HepG2 (cell line): Measurements from ENCODE around the gene STAT1. TPM values are rescaled to one million over a fixed set of nuclear protein-coding genes. Genes with fewer than 3 reads are reported as not detected.

Source experiments
- ATAC-seq: fragments of 200-7000 bp; cut with Tn5 transposase; 3 replicates; pipeline ENCODE4 v1.9.1; 2020; ENCODE audit warnings: mild to moderate bottlenecking, moderate library complexity
- BruUV-seq: library from RNA; stranded (reverse); fragments of 400-500 nt; replicated peaks from 2 replicates; lab custom pipeline; 2021; lab: Mats Ljungman, UMichigan
- CTCF ChIA-PET: fragments of 300-600 bp; formaldehyde crosslinking; extraction: SDS; loops from one replicate; lab custom pipeline; 2021; ENCODE audit warnings: low total read pairs, inconsistent platforms, low intra/inter-chr PET ratio; lab: Yijun Ruan, JAX
- POLR2A ChIA-PET: fragments of 350-600 bp; sonication (Branson Sonifier 250); formaldehyde crosslinking; loops from one replicate; lab custom pipeline; 2020; ENCODE audit warnings: antibody characterized with exemption, inconsistent platforms; lab: Yijun Ruan, JAX
- DNase-seq: peaks from one replicate; pipeline ENCODE4 v3.0.0-alpha.2; 2015; ENCODE audit warnings: low spot score
- FAIRE-seq: peaks from 3 replicates; lab custom pipeline; 2011; peaks lifted over from hg19 to GRCh38; lab: Jason Lieb, UNC
- H2AFZ ChIP-seq: one replicate; pipeline ENCODE4 v1.6.1; 2011; ENCODE audit warnings: low read length, inconsistent platforms
- H3K27ac ChIP-seq: fragments of 300-600 bp; 3 replicates; pipeline ENCODE4 v1.8.0; 2011; ENCODE audit warnings: mixed run types, mild to moderate bottlenecking, mixed read lengths, low read length, inconsistent platforms; ENCODE audit not compliant: insufficient read depth; ENCODE audit errors: extremely low read length
- H3K27me3 ChIP-seq, 2 experiments: fragments of 200-600 bp in 1 of 2; 2 replicates in 1 of 2; 3 replicates in 1 of 2; pipeline versions ENCODE4 v1.6.0 to v1.8.0; 2011; ENCODE audit warnings: low read length in 2 of 2, mild to moderate bottlenecking in 2 of 2, moderate library complexity in 2 of 2, inconsistent platforms in 1 of 2; ENCODE audit not compliant: insufficient read depth in 2 of 2, control insufficient read depth in 1 of 2
- H3K36me3 ChIP-seq, 2 experiments: fragments of 200-600 bp in 1 of 2; replicated peaks in 1 of 2; 2 replicates in 1 of 2; 3 replicates in 1 of 2; pipeline versions ENCODE4 v1.5.1 to v1.8.0; 2011; ENCODE audit warnings: low read length in 2 of 2, inconsistent platforms in 1 of 2; ENCODE audit not compliant: insufficient read depth in 2 of 2, control insufficient read depth in 1 of 2
- H3K4me1 ChIP-seq: 2 replicates; pipeline ENCODE4 v1.5.1; 2012; ENCODE audit warnings: low read length, inconsistent platforms; ENCODE audit not compliant: insufficient read depth
- H3K4me2 ChIP-seq: 2 replicates; pipeline ENCODE4 v1.6.0; 2011; ENCODE audit warnings: low read depth, low read length, inconsistent platforms
- H3K4me3 ChIP-seq, 3 experiments: fragments of 200-600 bp in 1 of 3; sonication (generic), shearing (Covaris generic) in 1 of 3; replicated peaks in 1 of 3; 2 replicates each; pipeline ENCODE4 v1.5.1; 2011 to 2016; ENCODE audit warnings: low read length in 3 of 3, inconsistent platforms in 2 of 3, low read depth in 2 of 3, mild to moderate bottlenecking in 2 of 3, control low read depth in 1 of 3, mixed read lengths in 1 of 3; ENCODE audit not compliant: insufficient read depth in 1 of 3
- H3K79me2 ChIP-seq: one replicate; pipeline ENCODE4 v1.6.1; 2011; ENCODE audit warnings: low read length, inconsistent platforms; ENCODE audit not compliant: insufficient read depth
- H3K9ac ChIP-seq: 2 replicates; pipeline ENCODE4 v1.6.0; 2011; ENCODE audit warnings: mild to moderate bottlenecking, low read depth, low read length, inconsistent platforms; ENCODE audit not compliant: insufficient read depth
- H3K9me3 ChIP-seq: 2 replicates; pipeline ENCODE4 v1.5.1; 2012; ENCODE audit warnings: mild to moderate bottlenecking, low read length
- H4K20me1 ChIP-seq: 2 replicates; pipeline ENCODE4 v1.6.0; 2011; ENCODE audit warnings: inconsistent platforms, mild to moderate bottlenecking, low read length, moderate library complexity; ENCODE audit not compliant: insufficient read depth
- HIVEP1 ChIP-seq: sonication (generic); formaldehyde crosslinking; IDR thresholded peaks from 2 replicates; pipeline ENCODE4 v1.4.0; 2020; ENCODE audit warnings: mild to moderate bottlenecking, missing genetic modification reagents
- HNRNPH1 ChIP-seq: fragments of 200-400 bp; formaldehyde crosslinking; optimal IDR thresholded peaks from 2 replicates; pipeline ENCODE3; 2017; ENCODE audit warnings: mild to moderate bottlenecking, low read depth, low read length
- RARA ChIP-seq: IDR thresholded peaks from 2 replicates; pipeline ENCODE4 v1.6.1; 2016; ENCODE audit warnings: missing genetic modification reagents, missing compliant biosample characterization
- RFXANK ChIP-seq: IDR thresholded peaks from 2 replicates; pipeline ENCODE4 v1.6.1; 2016
- SOX6 ChIP-seq, 2 experiments: fragments of 450-650 bp in 1 of 2; sonication (generic) in 1 of 2; formaldehyde crosslinking in 1 of 2; IDR thresholded peaks; 2 replicates each; pipeline versions ENCODE4 v1.4.0 to v1.6.1; 2017 to 2020; ENCODE audit warnings: antibody characterized with exemption in 1 of 2, mild to moderate bottlenecking in 1 of 2, missing genetic modification reagents in 1 of 2
- SP5 ChIP-seq: IDR thresholded peaks from 2 replicates; pipeline ENCODE4 v1.6.1; 2016; ENCODE audit warnings: low read depth, borderline replicate concordance
- ZNF17 ChIP-seq: sonication (generic); formaldehyde crosslinking; IDR thresholded peaks from 2 replicates; pipeline ENCODE4 v1.5.0; 2020; ENCODE audit warnings: mild to moderate bottlenecking, missing genetic modification reagents
- ZNF549 ChIP-seq: sonication (generic); formaldehyde crosslinking; IDR thresholded peaks from 2 replicates; pipeline ENCODE4 v1.5.0; 2020; ENCODE audit warnings: missing genetic modification reagents
- ZNF564 ChIP-seq: sonication (generic); formaldehyde crosslinking; IDR thresholded peaks from 2 replicates; pipeline ENCODE4 v1.8.1; 2023; ENCODE audit warnings: mild to moderate bottlenecking, missing genetic modification reagents
- ZNF709 ChIP-seq: sonication (generic); formaldehyde crosslinking; IDR thresholded peaks from 2 replicates; pipeline ENCODE4 v1.5.0; 2020; ENCODE audit warnings: mild to moderate bottlenecking, missing genetic modification reagents
- ZNF879 ChIP-seq: sonication (generic); formaldehyde crosslinking; IDR thresholded peaks from 2 replicates; pipeline ENCODE4 v1.8.1; 2023; ENCODE audit warnings: missing genetic modification reagents
- WGBS: methylation state at CpG from one replicate; pipeline ENCODE4 v1.1.6; 2017; ENCODE audit warnings: low lambda C conversion rate; 5-methylcytosine and 5-hydroxymethylcytosine counted together
- in situ Hi-C: cut with HindIII; loops from 2 replicates; pipeline ENCODE4 v1.10.0; 2017; ENCODE audit warnings: low pct_unique_long_range_greater_than_20kb; ENCODE audit not compliant: extremely low pct_ligation_motif_present
- intact Hi-C: fragments of 100-400 bp; cut with micrococcal nuclease; formaldehyde crosslinking; loops from one replicate; pipeline ENCODE4 v1.10.0; 2022; ENCODE audit not compliant: unreplicated experiment
- polyA plus RNA-seq, 8 experiments: library from polyadenylated mRNA; depleted of rRNA in 3 of 8; stranded (reverse) in 7 of 8; unstranded in 1 of 8; fragments of >200 nt; fragmentation: Illumina TruSeq in 4 of 8; extraction: Trizol in 4 of 8; gene quantifications; 2 replicates each; pipeline versions ENCODE4 v1.2.1 to v1.2.3, GENCODE V29; 2011 to 2016; ENCODE audit warnings: low read depth in 4 of 8, missing spikeins in 1 of 8, mixed read lengths in 1 of 8; ENCODE audit not compliant: insufficient read depth in 1 of 8
- total RNA-seq, 5 experiments: library from RNA; depleted of rRNA; stranded (reverse); fragments of >200 nt; fragmentation: Illumina TruSeq; extraction: Trizol; gene quantifications; 2 replicates each; pipeline ENCODE4 v1.2.3, GENCODE V29; 2016; ENCODE audit warnings: low read depth in 1 of 5
- TF ChIP-seq, protein P1 (sequence below): IDR thresholded peaks from 2 replicates; pipeline ENCODE4 v1.6.1; 2016; ENCODE audit warnings: missing compliant biosample characterization, missing genetic modification reagents, borderline replicate concordance
- TF ChIP-seq, protein P2 (sequence below): sonication (generic); formaldehyde crosslinking; IDR thresholded peaks from 2 replicates; pipeline ENCODE4 v1.5.0; 2020; ENCODE audit warnings: mild to moderate bottlenecking, missing genetic modification reagents

The STAT1 gene
- total and polyA plus RNA-seq, 2 of the 13 experiments (the other 11 are each of a cell fraction or from before 2014, with no cell fraction given), result 21.8 to 59.6 TPM

DNA sequence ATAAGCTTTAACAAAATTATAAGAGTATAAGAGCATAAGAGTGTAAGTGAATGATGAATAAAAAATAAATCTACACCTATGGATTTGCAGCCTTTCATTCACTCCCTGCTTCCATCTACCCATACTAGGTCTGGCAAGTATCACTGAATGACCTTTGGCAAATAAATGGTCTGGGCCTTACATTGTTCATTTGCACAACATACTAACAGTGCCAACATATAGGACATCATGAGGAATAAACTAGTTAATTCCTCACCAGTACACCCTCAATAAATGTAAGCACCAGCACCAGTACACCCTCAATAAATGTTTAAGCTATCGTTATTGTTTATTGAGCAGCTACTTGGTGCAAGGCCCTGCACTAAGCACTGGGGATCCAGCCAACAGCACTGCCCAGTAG, 26.9 kb downstream of the STAT1 start:
- ChIA-PET POLR2A (no interaction called here), CTCF (no interaction called here)
- DNase-seq (no peak), FAIRE-seq (no peak)
- Histone ChIP-seq H4K20me1 (no peaks in the 10 kb centered on the region), H2AFZ (no peak overlapping the region), H3K4me2 (no peak overlapping the region), H3K9ac (no peak overlapping the region), H3K27me3 (no peaks in the 10 kb centered on the region), H3K27ac (no peak overlapping the region), H3K4me3 (no peak overlapping the region)
- in situ Hi-C loops (no loop called here), intact Hi-C loops (loop anchor here (10.0 kb wide), 1 partner anchor 382 kb away; no protein-coding TSS in a partner anchor)
- no TSS peak for BruUV-seq
- TF ChIP-seq HNRNPH1, result no peak
- TF ChIP-seq, protein P1, sequence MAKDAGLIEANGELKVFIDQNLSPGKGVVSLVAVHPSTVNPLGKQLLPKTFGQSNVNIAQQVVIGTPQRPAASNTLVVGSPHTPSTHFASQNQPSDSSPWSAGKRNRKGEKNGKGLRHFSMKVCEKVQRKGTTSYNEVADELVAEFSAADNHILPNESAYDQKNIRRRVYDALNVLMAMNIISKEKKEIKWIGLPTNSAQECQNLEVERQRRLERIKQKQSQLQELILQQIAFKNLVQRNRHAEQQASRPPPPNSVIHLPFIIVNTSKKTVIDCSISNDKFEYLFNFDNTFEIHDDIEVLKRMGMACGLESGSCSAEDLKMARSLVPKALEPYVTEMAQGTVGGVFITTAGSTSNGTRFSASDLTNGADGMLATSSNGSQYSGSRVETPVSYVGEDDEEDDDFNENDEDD (CRISPR knock-in tag), result no peak
- no peak for TF ChIP-seq SP5 (CRISPR knock-in tag)
- TF ChIP-seq SOX6 (IDR thresholded peaks at IDR 0.05), result no peak
- no peak for TF ChIP-seq SOX6 (CRISPR knock-in tag; IDR thresholded peaks at IDR 0.05)
- TF ChIP-seq RFXANK (CRISPR knock-in tag), result no peak
- TF ChIP-seq ZNF549 (CRISPR knock-in tag), result no peak
- TF ChIP-seq ZNF709 (CRISPR knock-in tag), result no peak
- TF ChIP-seq RARA (CRISPR knock-in tag), result no peak
- no peak for TF ChIP-seq ZNF879 (CRISPR knock-in tag)
- no peak for TF ChIP-seq ZNF564 (CRISPR knock-in tag)
- TF ChIP-seq, protein P2, sequence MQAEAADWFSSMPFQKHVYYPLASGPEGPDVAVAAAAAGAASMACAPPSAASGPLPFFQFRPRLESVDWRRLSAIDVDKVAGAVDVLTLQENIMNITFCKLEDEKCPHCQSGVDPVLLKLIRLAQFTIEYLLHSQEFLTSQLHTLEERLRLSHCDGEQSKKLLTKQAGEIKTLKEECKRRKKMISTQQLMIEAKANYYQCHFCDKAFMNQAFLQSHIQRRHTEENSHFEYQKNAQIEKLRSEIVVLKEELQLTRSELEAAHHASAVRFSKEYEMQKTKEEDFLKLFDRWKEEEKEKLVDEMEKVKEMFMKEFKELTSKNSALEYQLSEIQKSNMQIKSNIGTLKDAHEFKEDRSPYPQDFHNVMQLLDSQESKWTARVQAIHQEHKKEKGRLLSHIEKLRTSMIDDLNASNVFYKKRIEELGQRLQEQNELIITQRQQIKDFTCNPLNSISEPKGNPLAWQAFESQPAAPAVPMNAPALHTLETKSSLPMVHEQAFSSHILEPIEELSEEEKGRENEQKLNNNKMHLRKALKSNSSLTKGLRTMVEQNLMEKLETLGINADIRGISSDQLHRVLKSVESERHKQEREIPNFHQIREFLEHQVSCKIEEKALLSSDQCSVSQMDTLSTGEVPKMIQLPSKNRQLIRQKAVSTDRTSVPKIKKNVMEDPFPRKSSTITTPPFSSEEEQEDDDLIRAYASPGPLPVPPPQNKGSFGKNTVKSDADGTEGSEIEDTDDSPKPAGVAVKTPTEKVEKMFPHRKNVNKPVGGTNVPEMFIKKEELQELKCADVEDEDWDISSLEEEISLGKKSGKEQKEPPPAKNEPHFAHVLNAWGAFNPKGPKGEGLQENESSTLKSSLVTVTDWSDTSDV (CRISPR knock-in tag), result no peak
- no peak for TF ChIP-seq HIVEP1
- TF ChIP-seq ZNF17 (CRISPR knock-in tag), result no peak
- TF ChIP-seq, all 625 proteins: peak for 0
- peaks cover 32 to 98% of the 10 kb centered on the region in 2 experiments for H3K36me3 ChIP-seq
- no peaks in the 10 kb centered on the region for H3K9me3 ChIP-seq
- no peaks in the 10 kb centered on the region for H3K4me1 ChIP-seq
- no peak for ATAC-seq
- WGBS, result 92% methylated on average over 1 of the region's 1 CpG
- H3K79me2 ChIP-seq, result no peaks in the 10 kb centered on the region
